GM18519 (cell line): ENCODE data around the gene THEM5.

ENCODE experiments used
- ATAC-seq: cut with Tn5 transposase; IDR thresholded peaks from one replicate; pipeline ENCODE4 v1.9.1; 2021; ENCODE audit warnings: mild to moderate bottlenecking, moderate library complexity; ENCODE audit not compliant: unreplicated experiment, low FRiP score

THEM5 gene

GRCh38 chr1:151823175-151823574 lies 30.3 kb downstream of the THEM5 start:
- no peak for ATAC-seq

- ATAC-seq: no peak
These were observed 31.1 kb downstream of the THEM5 start for GRCh38 chr1:151822404-151822803.

GRCh38 chr1:151820940-151821339 lies 32.6 kb downstream of the THEM5 start:
- no peak for ATAC-seq

GRCh38 chr1:151819976-151820623 lies 33.4 kb downstream of the THEM5 start:
- ATAC-seq: no peak

GRCh38 chr1:151819227-151819835 lies 34.2 kb downstream of the THEM5 start:
- ATAC-seq: no peak

GRCh38 chr1:151817353-151817730 lies 36.2 kb downstream of the THEM5 start:
- no peak for ATAC-seq

GRCh38 chr1:151816548-151817352 lies 36.8 kb downstream of the THEM5 start:
- ATAC-seq: no peak

GRCh38 chr1:151815716-151816327 lies 37.7 kb downstream of the THEM5 start:
- ATAC-seq: no peak

GRCh38 chr1:151814971-151815545 lies 38.5 kb downstream of the THEM5 start:
- ATAC-seq: no peak

GRCh38 chr1:151814426-151814825 lies 39.1 kb downstream of the THEM5 start:
- no peak for ATAC-seq

- ATAC-seq: no peak
These were observed 40.1 kb downstream of the THEM5 start for GRCh38 chr1:151813271-151813977.

- ATAC-seq: no peak
These were observed 42.3 kb downstream of the THEM5 start for GRCh38 chr1:151811181-151811580.

- ATAC-seq: no peak
These were observed 43.4 kb downstream of the THEM5 start for GRCh38 chr1:151809985-151810556.

GRCh38 chr1:151809290-151809984 lies 44.1 kb downstream of the THEM5 start:
- ATAC-seq: no peak

GRCh38 chr1:151807766-151808165 lies 45.7 kb downstream of the THEM5 start:
- ATAC-seq: no peak

GRCh38 chr1:151807131-151807530 lies 46.4 kb downstream of the THEM5 start:
- no peak for ATAC-seq

GRCh38 chr1:151806170-151806569 lies 47.3 kb downstream of the THEM5 start:
- ATAC-seq: no peak

- ATAC-seq: no peak
These were observed 48.3 kb downstream of the THEM5 start, which contains the start of gene LINGO4 for GRCh38 chr1:151805066-151805820. TSS of gene LINGO4 (minus strand) at chr1:151805419. CDS start at chr1:151802704, 2,715 bp downstream.
